Erythroblast (primary cell): ENCODE results near the gene SCAMP3.

Source experiments
- GATA1 ChIP-seq: IDR thresholded peaks from 2 replicates; pipeline ENCODE4 v1.6.1; 2011; ENCODE audit warnings: low read depth, mild to moderate bottlenecking, control low read depth, low read length, moderate library complexity
- POLR2A ChIP-seq: IDR thresholded peaks from 2 replicates; pipeline ENCODE4 v1.6.1; 2011; ENCODE audit warnings: mild to moderate bottlenecking, low read length

GRCh38 chr1:155254228-155254713 is 7.9 kb downstream of the SCAMP3 start:
- TF ChIP-seq POLR2A (no peak), GATA1 (no peak)
